Gastrocnemius medialis (tissue), 4 donors: ENCODE data around the gene NRF1.

Experiments used
- POLR2A ChIP-seq, 2 donors: fragments of 450-650 bp; IDR thresholded peaks; one replicate each; pipeline ENCODE4 v1.6.1; 2017; ENCODE audit warnings: antibody characterized with exemption in 2 of 2, mild to moderate bottlenecking in 2 of 2, moderate library complexity in 2 of 2
- TF ChIP-seq, protein P1 (sequence below), 5 experiments: fragments of 450-650 bp in 3 of 5; fragments of 200-600 bp in 2 of 5; sonication (generic) in 2 of 5; IDR thresholded peaks in 4 of 5; conservative IDR thresholded peaks in 1 of 5; 1 replicate in 4 of 5; 2 replicates in 1 of 5; pipeline ENCODE4 v1.5.1; 2016 to 2019; ENCODE audit warnings: antibody characterized with exemption in 5 of 5, mild to moderate bottlenecking in 3 of 5, moderate library complexity in 3 of 5

DNA sequence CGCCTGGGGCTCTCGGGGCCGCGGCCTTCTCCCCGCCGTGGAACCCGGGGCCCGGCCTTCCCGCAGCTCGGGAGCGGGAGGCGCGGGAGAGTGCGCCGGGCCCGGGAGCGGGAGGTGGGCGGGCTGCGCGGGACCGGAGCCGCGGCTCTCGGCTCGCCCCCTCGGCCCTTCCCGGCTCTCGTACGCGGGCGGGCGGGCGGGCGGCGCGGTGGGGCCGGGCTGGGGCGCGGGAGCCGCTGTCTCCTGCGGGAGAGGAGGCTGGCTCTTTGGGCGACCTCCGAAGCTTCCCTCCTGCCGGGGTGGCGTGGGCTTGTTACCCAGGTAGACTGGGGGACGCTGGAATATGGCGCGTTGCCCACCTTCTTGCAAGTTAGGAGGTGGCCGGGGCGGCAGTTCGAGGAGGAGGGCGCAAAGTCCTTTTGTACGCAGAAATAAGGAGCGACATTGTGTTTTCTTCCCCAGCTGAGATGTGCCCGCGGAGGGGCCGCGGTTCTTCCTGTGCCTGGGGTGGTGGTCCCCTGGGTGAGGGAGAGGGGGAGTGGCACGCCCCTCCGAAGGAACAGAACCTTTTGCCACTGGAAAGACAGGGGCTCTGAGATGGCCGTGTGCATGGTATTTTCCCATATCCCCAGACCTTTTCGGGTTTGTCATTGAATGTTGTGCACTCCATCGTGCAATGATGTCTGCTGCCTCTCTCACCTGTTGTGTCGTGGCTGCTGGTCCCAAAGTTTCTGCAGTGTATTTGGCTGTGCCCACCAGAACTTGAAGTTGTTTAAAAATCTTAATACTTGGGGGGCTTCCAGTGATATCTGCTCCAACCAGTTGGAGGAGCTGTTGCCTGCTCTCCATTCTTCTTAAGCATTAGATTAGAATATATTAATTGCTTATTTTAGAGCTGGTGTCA lies 844 bp downstream of the NRF1 start:
- no peak for TF ChIP-seq POLR2A (IDR thresholded peaks at IDR 0.05)
- TF ChIP-seq, protein P1, sequence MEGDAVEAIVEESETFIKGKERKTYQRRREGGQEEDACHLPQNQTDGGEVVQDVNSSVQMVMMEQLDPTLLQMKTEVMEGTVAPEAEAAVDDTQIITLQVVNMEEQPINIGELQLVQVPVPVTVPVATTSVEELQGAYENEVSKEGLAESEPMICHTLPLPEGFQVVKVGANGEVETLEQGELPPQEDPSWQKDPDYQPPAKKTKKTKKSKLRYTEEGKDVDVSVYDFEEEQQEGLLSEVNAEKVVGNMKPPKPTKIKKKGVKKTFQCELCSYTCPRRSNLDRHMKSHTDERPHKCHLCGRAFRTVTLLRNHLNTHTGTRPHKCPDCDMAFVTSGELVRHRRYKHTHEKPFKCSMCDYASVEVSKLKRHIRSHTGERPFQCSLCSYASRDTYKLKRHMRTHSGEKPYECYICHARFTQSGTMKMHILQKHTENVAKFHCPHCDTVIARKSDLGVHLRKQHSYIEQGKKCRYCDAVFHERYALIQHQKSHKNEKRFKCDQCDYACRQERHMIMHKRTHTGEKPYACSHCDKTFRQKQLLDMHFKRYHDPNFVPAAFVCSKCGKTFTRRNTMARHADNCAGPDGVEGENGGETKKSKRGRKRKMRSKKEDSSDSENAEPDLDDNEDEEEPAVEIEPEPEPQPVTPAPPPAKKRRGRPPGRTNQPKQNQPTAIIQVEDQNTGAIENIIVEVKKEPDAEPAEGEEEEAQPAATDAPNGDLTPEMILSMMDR (IDR thresholded peaks at IDR 0.05 in 4 of 5, conservative IDR thresholded peaks at IDR 0.05 in 1 of 5): peak; percentile 38 to 73 (median 59)
